HG03139 (cell line): ENCODE data around the gene CTBP2.
"Not testable (repeated sequence)": the region's sequence is repeated elsewhere in the genome, so short reads cannot be mapped to it uniquely, and the experiment has no call there.

Source experiments
- ATAC-seq: cut with Tn5 transposase; IDR thresholded peaks from one replicate; pipeline ENCODE4 v1.9.1; 2021; ENCODE audit not compliant: unreplicated experiment

Gene CTBP2

GRCh38 chr10:125089469-125089868, 70.9 kb downstream of the CTBP2 start:
- ATAC-seq, result no peak

DNA sequence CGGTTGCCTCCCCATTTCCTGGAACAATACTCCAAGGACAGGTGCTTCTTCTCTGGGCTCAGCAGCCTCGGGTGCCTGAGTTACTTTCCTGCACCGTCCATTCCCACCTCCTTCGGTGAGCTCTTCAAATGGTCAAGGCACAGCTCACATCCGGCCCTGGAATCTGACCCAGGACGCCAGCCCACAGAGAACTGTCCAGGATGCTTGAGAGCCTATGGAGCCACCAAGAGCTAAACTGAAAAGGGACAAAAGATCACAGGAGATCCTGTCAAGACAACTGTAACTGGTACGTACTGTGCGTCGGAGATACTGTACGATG, 72.5 kb downstream of the CTBP2 start:
- no peak for ATAC-seq

DNA sequence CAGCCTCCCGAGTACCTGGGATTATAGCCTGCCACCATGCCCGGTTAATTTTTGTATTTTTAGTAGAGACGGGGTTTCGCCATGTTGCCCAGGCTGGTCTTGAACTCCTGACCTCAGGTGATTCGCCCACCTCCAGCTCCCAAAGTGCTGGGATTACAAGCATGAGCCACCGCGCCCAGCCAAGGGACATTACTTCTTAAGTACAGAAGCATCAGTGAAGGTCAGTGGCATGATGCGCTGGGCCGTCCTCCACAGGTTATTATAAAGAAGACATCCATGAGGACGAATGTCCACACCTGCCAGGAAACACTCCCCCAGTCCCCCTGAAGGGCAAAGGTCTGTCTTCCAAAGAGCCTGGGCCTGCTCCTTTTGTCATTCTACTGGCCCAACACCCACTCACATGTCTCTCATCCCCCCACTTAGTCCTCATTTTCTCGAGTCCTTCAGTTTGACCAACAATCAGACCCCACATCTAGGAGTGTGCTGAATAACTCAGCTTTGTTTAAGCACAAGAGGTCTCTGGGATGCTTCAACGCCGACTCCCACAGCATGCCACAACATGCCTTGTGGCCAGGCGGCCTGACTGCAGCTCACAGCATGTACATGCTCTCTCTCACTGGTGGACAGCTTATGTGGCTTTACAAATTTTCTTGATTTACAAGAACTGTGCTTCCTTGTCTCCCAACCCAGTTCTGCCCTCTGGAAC, 73.0 kb downstream of the CTBP2 start:
- no peak for ATAC-seq

DNA sequence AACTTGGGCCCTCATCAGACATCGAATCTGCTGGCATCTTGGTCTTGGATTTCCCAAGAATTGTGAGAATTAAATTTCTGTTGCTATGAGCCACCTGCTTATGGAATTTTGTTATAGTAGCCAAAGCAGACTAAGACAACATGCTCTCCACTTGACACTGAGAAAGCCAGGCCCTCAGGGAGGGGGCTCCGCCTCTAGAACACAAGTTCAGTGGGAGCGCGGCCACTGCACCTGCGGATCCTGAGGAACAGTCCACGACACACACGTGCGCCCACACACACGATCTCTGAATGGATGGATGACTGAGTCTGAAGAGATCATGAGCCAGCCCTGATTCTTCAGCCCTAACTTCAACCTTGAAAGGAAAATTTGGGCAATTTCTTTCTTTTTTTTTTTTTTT, 73.7 kb downstream of the CTBP2 start:
- ATAC-seq, result no peak

DNA sequence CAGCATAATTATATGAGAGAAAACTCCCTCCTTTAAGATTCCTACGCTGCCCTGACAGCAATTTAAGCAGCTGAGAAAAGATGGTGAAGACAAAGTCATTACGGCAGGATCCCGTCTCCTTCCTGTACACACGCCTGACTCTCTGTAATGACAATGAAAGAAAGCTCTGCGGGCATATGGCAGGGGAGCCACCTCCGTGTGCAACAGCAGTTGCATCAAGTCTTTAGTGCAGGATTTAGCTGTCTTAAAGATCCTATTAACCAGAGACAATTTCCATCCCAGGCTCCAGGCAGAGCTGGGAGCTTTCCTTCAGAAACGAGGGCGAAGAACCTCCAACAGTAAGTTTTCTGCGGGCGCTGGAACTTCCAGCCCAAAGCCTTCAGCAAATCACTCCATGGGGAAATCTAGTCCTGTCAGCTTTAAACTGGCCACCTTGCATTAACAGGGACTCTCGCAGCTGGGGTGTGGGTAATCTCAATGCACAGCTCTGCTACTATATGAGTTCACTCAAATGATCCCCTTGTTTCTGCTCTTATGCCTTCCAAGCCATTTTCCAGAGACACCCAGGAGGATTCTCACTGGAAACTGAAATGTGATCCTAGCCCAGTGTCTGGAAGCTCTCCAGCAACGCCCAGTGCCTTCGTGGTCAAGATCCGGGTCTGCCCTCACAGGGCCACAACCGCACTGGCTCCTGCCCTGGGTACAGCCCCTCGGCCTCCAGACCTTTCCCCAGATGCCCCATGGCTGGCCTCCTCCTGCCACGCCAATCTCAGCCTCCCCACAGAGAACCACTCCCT, 74.9 kb downstream of the CTBP2 start:
- no peak for ATAC-seq

DNA sequence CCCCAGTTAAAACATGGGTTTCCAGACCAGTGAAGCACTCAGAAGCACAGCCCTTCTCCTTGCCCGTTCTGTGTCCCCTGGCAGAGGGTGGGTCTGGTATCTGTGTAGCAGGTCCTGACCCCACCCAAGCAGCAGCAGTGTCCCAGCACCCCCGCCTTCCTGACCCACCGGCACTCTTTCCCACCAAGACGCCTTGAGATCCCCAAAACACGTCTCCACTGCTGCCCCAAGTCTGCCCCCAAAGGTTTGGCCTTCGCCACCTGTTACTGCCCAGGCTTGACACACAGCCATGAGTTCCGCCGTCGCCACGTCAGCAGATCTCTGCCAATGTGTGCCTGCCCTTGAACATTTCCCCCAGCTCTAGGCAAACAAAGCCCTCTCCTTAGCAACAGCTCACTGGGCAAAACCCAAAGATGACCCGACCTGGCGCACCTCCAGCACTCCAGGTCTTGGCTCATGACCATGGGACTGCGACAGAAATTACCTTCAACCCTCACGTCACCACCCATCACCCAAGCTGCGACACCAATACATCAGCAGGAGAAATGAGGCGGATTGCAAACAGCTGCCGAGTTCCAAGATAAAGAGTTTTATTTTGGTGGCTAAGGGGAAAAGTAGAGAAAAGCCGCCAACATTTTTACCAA, 75.6 kb downstream of the CTBP2 start:
- ATAC-seq, result no peak

DNA sequence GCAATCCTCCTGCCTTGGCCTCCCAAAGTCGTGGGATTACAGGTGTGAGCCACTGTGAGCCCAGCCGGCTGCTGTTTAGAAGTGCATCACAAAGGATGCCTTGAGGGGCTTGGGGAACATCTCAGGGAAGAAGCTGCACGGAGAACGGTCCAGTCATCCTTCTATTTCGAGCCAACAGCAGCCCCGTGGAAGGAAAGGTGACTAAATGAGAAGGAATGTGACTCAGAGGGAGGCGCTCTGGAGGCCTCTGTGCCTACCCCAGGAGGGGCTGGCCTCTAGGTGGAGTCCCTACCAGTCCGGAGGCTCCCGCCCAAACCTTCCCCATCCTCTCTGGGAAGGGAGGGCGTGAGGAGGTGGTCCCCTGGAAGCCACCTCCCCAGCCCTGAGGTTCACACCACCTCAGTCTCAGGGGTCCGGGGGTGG, 76.2 kb downstream of the CTBP2 start:
- no peak for ATAC-seq

GRCh38 chr10:125083576-125083920, 76.8 kb downstream of the CTBP2 start:
- no peak for ATAC-seq

DNA sequence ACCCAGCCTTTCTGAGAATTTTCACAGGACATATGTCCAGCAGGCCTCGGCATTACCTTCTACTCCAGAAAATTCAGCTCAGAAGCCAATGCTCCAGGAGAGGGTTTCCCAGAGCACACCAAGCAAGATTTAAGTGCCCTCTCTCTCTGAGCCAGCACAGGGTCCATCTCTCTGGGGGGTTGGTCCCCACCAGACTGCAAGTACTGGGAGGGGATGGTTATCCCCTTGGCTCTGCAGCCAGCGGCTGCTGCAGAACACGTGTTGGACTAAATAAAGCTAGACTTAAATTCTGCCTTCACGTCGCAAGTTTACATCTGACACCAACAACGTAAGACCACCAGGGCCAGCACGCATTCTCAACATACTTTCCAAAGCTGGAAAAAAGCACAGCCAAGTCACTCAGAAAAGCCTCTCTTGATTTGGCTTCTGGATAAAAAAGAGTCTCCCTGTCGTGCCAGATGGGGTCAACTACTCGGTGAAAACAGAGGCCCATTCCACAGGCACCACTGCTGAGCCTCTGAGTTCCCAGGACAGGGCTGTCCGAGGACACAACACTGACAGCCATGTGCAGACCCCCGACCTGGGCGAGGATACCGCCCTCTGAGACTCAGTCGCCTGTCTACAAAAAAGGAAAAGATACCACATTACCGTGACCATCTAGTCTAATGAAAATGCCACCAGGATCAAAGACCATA, 77.3 kb downstream of the CTBP2 start:
- no peak for ATAC-seq

- ATAC-seq, result not testable (repeated sequence)
Measured at GRCh38 chr10:125082471-125082870, 77.9 kb downstream of the CTBP2 start.

DNA sequence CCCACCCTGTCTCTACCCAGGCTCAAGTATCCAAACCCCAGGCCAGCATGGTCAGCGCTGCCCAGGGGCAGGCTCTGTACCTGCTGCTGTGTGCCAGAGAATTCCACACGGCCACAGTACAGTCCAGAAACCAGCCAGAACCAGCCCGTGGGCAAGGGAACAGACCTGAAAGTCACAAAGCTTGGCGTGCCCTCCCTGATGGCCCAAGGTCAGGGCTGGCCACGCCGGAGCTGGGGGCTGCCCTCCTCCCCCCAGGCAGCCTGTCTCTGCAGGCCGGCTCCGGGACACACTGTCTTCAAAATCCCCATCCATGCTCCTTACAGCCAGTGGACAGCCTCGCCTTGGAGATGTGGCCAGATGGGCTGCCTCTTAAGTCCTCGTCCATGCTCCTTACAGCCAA, 78.4 kb downstream of the CTBP2 start:
- ATAC-seq, result no peak

GRCh38 chr10:125080984-125081383, 79.4 kb downstream of the CTBP2 start:
- no peak for ATAC-seq

- ATAC-seq, result no peak
Measured at GRCh38 chr10:125080296-125080695, 80.1 kb downstream of the CTBP2 start.

- ATAC-seq, result no peak
Measured at GRCh38 chr10:125079091-125079600, 81.2 kb downstream of the CTBP2 start.

DNA sequence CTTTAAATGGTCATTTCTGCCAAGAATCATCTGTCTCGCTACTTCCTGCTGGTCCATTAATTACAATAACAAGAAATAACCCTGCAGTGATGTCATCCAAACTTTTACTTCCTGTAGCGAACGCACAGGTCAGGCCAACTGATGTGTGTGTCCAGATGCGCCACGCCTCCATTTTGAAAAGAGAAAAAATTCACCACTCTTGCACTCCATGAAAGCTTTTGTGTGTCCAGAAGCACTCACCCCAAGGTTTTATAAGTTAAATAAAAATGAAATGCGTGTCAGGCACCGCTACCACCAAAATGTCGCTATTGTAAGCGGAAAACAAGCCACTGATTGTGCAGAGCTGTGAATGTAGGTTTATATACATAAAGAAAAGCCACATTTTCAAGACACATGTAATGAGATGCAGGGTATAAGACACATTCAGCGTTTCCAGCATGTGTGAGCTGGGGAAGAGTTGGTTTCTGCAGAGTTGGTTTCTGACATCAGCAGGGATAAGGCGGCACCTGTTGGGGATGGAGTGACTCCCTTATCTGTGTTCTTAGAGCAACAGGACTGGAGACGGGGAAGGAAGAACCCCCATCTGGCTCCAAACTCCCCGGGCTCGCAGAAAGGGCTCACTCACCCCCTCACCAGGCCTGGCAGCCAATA, 83.3 kb downstream of the CTBP2 start:
- ATAC-seq, result no peak

DNA sequence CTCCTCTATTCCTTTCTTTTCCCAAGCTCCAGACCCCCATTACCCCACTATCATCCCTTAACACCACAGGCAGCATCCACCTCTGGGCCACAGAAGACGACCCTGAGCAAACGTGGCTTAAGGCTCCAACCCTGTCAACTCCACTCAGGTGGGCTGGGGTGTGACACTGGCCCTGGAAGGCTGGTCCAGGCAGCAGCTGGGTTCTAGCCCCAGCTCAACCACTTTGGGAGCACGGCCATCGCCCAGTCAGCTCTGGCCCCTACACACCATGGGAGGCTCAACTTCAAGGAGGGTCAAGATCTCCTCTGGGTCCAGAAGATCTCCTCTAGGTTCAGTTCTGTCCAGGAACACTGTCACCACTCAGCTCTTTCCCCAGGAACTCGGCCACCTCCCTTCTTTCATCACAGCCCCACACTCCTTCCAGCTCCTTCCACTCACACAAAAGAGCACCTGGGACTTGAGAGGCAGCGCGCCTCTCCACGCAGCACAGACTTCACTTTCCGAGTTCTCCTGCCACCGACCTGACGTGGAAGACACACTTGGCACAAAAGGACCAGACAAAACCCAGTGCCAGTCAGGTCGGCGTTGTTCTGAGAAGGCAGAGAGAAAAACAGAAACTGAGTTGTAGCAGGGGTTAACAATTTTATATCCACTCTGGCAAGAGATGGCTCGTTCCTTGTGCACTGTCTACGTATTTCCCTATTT, 84.1 kb downstream of the CTBP2 start:
- no peak for ATAC-seq

DNA sequence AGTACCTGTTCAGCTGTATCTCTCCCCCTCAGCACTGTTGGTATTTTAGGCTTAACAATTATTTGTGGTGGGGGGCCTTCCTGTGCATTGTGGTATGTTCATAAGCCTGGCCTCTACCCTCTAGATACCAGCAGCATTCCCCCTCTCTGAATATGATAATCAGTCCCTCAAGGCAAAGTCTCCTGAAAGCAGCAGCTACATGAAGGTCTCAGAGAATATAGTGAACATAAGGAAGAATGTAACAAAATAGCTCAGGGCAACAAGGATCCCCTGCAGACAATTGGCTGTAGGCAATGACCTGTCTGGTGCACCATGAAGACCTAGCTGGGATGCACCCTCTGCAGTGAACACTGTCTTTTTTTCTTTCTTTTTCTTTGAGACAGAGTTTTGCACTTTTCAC, 86.4 kb downstream of the CTBP2 start:
- no peak for ATAC-seq

- no peak for ATAC-seq
Measured at GRCh38 chr10:125072794-125073193, 87.6 kb downstream of the CTBP2 start.

DNA sequence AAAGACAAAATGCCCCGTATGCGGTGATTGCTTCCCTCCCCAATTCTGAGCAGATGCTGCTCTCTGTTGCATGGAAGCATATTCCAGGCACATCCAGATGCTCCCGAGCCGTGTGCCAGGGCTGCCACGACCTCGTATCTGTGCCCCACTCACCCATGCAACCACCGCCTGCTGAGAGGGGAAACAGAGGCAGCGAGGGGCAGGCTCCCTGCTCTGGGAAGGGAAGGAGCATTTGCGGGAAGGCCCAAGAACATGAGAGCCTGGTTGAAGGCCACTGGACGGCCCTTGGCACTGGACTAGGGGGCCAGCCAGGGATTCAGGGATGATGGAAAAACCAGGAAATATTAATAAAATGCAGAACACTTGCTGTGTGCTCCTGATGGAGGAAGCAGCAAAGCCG, 89.4 kb downstream of the CTBP2 start:
- ATAC-seq, result no peak

- no peak for ATAC-seq
Measured at GRCh38 chr10:125068406-125068805, 92.0 kb downstream of the CTBP2 start.
